Gastrocnemius medialis (tissue), 4 donors: ENCODE measurements around the gene VDR. TPM values are rescaled to one million over a fixed set of nuclear protein-coding genes. Genes with fewer than 3 reads are reported as not detected.

Source experiments
- ATAC-seq, 2 donors: fragments of 150-250 bp; one replicate each; pipeline ENCODE4 v1.9.1; 2016
- DNase-seq, 2 donors: peaks; one replicate each; pipeline ENCODE4 v3.0.0-alpha.2; 2019
- H3K27ac ChIP-seq, 4 donors: fragments of 200-600 bp; sonication (generic); 1 replicate in 1 of 4; 2 replicates in 3 of 4; pipeline ENCODE4 v1.5.1; 2016 to 2018; ENCODE audit warnings: mild to moderate bottlenecking in 2 of 4, moderate library complexity in 1 of 4
- H3K27me3 ChIP-seq, 3 donors: fragments of 200-600 bp; sonication (generic) in 2 of 3; 1 replicate in 1 of 3; 2 replicates in 2 of 3; pipeline versions ENCODE4 v1.5.1 to v1.6.0; 2016 to 2019; ENCODE audit warnings: mild to moderate bottlenecking in 1 of 3, moderate library complexity in 1 of 3
- H3K36me3 ChIP-seq, 2 donors: fragments of 200-600 bp; sonication (generic) in 1 of 2; one replicate each; pipeline ENCODE4 v1.5.1; 2017 to 2018
- H3K4me1 ChIP-seq, 2 donors: fragments of 200-600 bp; sonication (generic) in 1 of 2; one replicate each; pipeline ENCODE4 v1.5.1; 2016 to 2017; ENCODE audit warnings: mild to moderate bottlenecking in 2 of 2
- H3K4me3 ChIP-seq, 4 donors: fragments of 200-600 bp; sonication (generic) in 3 of 4; 1 replicate in 1 of 4; 2 replicates in 3 of 4; pipeline ENCODE4 v1.5.1; 2016 to 2019; ENCODE audit warnings: mild to moderate bottlenecking in 2 of 4
- H3K9me3 ChIP-seq, 3 donors: fragments of 200-600 bp; sonication (generic) in 2 of 3; 1 replicate in 1 of 3; 2 replicates in 2 of 3; pipeline ENCODE4 v1.5.1; 2016 to 2019
- POLR2A ChIP-seq, 2 donors: fragments of 450-650 bp; IDR thresholded peaks; one replicate each; pipeline ENCODE4 v1.6.1; 2017; ENCODE audit warnings: antibody characterized with exemption in 2 of 2, mild to moderate bottlenecking in 2 of 2, moderate library complexity in 2 of 2
- in situ Hi-C, 4 donors: fragments of 200-750 bp; cut with MboI; loops; one replicate each; pipeline versions ENCODE4 v1.15.0 to v1.8.0; 2017; ENCODE audit warnings: low sequenced_read_pairs in 4 of 4
- intact Hi-C: fragments of 100-400 bp; cut with DNase I; formaldehyde crosslinking; loops from one replicate; pipeline ENCODE4 v1.15.1; 2023; ENCODE audit warnings: low total_unique reads
- total RNA-seq, 4 donors: library from RNA; depleted of rRNA; stranded (reverse); fragments of >200 nt; gene quantifications; one replicate each; pipeline versions ENCODE4 v1.1.0 to v1.2.3, GENCODE V29; 2016
- TF ChIP-seq, protein P1 (sequence below), 5 experiments: fragments of 450-650 bp in 3 of 5; fragments of 200-600 bp in 2 of 5; sonication (generic) in 2 of 5; IDR thresholded peaks in 4 of 5; conservative IDR thresholded peaks in 1 of 5; 1 replicate in 4 of 5; 2 replicates in 1 of 5; pipeline ENCODE4 v1.5.1; 2016 to 2019; ENCODE audit warnings: antibody characterized with exemption in 5 of 5, mild to moderate bottlenecking in 3 of 5, moderate library complexity in 3 of 5

VDR gene
- total RNA-seq, 4 donors from 2014 or later: 3.2 to 6.1 (median 4.4) TPM

DNA sequence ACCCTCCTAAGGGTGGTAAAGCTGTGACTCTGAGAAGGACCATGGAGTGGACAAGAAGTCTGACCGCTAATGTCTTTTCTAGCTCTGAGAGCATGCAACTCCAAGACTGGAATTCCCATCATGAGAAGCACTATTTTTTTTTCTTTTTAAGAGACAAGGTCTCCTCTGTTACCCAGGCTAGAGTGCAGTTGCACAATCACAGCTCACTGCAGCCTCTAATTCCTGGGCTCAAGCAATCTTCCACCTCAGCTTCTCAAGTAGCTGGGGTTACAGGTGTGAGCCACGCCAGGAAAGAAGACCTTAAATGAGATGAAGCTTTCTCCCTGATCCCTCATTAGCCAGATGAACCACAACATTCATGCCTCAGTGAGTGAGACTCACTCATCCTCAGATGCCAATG is 19.2 kb downstream of the VDR start:
- Histone ChIP-seq H3K9me3 (no peaks in the 10 kb centered on the region), H3K4me3 (no peak overlapping the region), H3K27me3 (no peaks in the 10 kb centered on the region), H3K36me3 (no peaks in the 10 kb centered on the region), H3K4me1 (no peaks in the 10 kb centered on the region), H3K27ac (no peak overlapping the region)
- ATAC-seq (no peak), DNase-seq (no peak)
- no peak for TF ChIP-seq POLR2A (IDR thresholded peaks at IDR 0.05)
- TF ChIP-seq, protein P1, sequence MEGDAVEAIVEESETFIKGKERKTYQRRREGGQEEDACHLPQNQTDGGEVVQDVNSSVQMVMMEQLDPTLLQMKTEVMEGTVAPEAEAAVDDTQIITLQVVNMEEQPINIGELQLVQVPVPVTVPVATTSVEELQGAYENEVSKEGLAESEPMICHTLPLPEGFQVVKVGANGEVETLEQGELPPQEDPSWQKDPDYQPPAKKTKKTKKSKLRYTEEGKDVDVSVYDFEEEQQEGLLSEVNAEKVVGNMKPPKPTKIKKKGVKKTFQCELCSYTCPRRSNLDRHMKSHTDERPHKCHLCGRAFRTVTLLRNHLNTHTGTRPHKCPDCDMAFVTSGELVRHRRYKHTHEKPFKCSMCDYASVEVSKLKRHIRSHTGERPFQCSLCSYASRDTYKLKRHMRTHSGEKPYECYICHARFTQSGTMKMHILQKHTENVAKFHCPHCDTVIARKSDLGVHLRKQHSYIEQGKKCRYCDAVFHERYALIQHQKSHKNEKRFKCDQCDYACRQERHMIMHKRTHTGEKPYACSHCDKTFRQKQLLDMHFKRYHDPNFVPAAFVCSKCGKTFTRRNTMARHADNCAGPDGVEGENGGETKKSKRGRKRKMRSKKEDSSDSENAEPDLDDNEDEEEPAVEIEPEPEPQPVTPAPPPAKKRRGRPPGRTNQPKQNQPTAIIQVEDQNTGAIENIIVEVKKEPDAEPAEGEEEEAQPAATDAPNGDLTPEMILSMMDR (IDR thresholded peaks at IDR 0.05 in 4 of 5, conservative IDR thresholded peaks at IDR 0.05 in 1 of 5): no peak
- intact Hi-C loops: no loop called here
- in situ Hi-C loops: no loop called here

DNA sequence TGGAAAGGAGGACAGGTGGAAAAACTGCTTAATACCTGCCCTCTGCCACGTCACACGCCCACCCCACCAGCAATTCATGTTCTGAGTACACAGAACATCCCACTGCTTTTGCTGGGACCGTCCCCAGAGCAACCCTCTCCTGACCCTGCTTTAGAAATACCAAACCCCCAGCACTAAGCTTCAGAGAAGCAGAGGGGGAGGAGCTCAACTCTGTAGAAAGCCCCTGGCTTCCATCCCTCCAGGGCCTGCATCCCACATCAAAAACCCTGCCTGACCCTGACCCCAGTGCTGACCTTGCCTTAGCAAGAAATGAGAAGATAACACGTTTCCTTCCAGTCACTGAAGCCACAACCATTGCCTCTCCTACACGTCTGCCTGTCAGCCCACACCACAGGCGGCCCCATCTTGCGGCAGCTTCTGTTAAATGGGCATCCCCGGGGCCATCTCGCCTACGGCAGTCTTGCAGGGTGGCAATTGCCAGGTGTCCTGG is 19.7 kb downstream of the VDR start:
- intact Hi-C loops: no loop called here
- ATAC-seq (no peak), DNase-seq (no peak)
- H3K36me3 ChIP-seq: no peaks in the 10 kb centered on the region
- TF ChIP-seq, protein P1 (IDR thresholded peaks at IDR 0.05 in 4 of 5, conservative IDR thresholded peaks at IDR 0.05 in 1 of 5): no peak
- no peak for TF ChIP-seq POLR2A (IDR thresholded peaks at IDR 0.05)
- in situ Hi-C loops: no loop called here
- H3K4me3 ChIP-seq: no peak overlapping the region
- H3K9me3 ChIP-seq: no peaks in the 10 kb centered on the region
- H3K27me3 ChIP-seq: no peaks in the 10 kb centered on the region
- H3K27ac ChIP-seq: no peak overlapping the region
- H3K4me1 ChIP-seq: no peaks in the 10 kb centered on the region

DNA sequence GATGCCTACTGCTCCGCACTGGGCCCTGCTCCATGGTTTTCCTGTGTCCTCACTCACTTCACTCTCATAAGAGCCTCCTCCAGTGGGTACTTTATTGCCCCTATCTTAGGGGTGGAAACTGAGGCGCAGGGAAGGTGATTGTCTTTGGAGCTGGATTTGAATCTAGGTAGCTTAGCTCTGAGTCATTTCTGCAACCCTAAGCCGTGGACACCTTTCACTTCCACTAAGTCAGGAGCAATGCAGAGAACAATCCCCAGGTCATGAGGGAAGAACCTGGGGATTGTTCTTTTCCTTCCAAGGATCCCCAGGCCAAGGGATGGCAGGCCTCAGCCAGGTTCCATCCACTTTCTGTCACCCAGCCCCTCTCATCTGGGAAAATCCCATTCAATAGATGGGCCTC is 20.3 kb downstream of the VDR start:
- Histone ChIP-seq H3K9me3 (no peaks in the 10 kb centered on the region), H3K4me1 (no peaks in the 10 kb centered on the region), H3K27ac (no peak overlapping the region), H3K27me3 (no peaks in the 10 kb centered on the region), H3K36me3 (no peaks in the 10 kb centered on the region), H3K4me3 (no peak overlapping the region)
- in situ Hi-C loops (no loop called here), intact Hi-C loops (no loop called here)
- no peak for DNase-seq
- TF ChIP-seq, protein P1 (IDR thresholded peaks at IDR 0.05 in 4 of 5, conservative IDR thresholded peaks at IDR 0.05 in 1 of 5): no peak
- no peak for TF ChIP-seq POLR2A (IDR thresholded peaks at IDR 0.05)
- ATAC-seq: no peak

DNA sequence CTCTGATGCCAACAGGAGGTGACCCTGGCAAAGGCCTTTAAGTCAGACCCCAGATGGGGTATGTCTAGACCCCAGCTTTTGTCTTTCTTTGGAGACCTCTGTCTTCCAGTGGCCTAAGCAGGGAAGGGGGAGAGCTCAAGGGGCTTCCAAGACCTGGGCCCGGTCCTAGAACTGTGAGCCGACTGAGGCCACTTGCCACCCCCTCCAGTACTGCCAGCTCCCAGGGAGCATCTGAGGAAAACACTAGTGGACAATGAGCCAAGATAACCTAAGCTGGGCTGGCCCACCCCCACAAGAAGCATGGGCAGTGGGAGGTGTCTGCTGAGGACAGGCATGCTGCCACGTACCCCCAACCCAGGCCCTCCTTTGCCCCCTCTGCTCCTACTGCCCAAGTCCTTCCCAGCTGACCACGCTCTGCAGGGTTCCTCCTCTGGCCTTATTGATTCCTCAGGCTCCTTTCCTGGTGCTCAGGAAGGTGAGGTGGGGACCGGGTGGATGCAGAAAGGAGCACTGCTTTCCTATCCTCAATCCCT is 21.1 kb downstream of the VDR start:
- Histone ChIP-seq H3K27ac (no peak overlapping the region), H3K4me1 (no peaks in the 10 kb centered on the region), H3K27me3 (no peaks in the 10 kb centered on the region), H3K36me3 (no peaks in the 10 kb centered on the region), H3K9me3 (no peaks in the 10 kb centered on the region), H3K4me3 (no peak overlapping the region)
- TF ChIP-seq, protein P1 (IDR thresholded peaks at IDR 0.05 in 4 of 5, conservative IDR thresholded peaks at IDR 0.05 in 1 of 5): no peak
- TF ChIP-seq POLR2A (IDR thresholded peaks at IDR 0.05): no peak
- intact Hi-C loops (no loop called here), in situ Hi-C loops (no loop called here)
- DNase-seq (no peak), ATAC-seq (no peak)
